HG02588 (cell line): ENCODE measurements around the gene SPATA16.
"Not testable (repeated sequence)": the region's sequence is repeated elsewhere in the genome, so short reads cannot be mapped to it uniquely, and the experiment has no call there.

ENCODE experiments used
- ATAC-seq: cut with Tn5 transposase; IDR thresholded peaks from one replicate; pipeline ENCODE4 v1.9.1; 2021; ENCODE audit warnings: mild to moderate bottlenecking, moderate library complexity; ENCODE audit not compliant: unreplicated experiment

SPATA16 gene

GRCh38 chr3:173140986-173141385 lies at the start of gene SPATA16:
Gene SPATA16, minus strand, starts transcription at chr3:173141235. Its CDS starts 23,504 bp downstream, at chr3:173117731.
- ATAC-seq: no peak

GRCh38 chr3:173183022-173183421 lies 42.0 kb upstream of the SPATA16 start:
- not testable (repeated sequence) for ATAC-seq

- ATAC-seq: no peak
These were observed 32.6 kb upstream of the SPATA16 start for GRCh38 chr3:173173652-173174051.

DNA sequence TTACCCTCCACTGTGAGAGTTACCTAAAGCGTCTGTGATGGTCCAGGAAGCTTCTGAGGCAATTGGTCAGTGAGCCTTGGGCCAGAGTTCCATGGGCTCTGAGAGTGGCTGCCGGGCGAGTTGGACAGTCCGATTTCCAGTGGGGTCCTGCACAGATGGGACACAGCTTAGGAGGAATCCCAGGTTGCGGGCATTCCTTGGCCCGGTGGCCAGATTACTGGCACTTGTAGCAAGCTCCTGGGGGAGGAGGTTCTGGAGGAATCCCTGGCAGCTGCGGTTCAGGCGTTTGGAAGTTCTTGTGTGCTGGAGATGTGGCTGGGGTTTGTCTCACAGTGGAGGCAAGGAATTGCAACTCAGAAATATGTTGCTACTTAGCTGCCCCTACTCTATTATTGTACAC lies 18.1 kb upstream of the SPATA16 start:
- not testable (repeated sequence) for ATAC-seq

GRCh38 chr3:173156533-173156932 lies 15.5 kb upstream of the SPATA16 start:
- ATAC-seq: not testable (repeated sequence)

GRCh38 chr3:173153631-173154030 lies 12.6 kb upstream of the SPATA16 start:
- no peak for ATAC-seq

GRCh38 chr3:173139420-173139819 lies 1.6 kb downstream of the SPATA16 start:
- no peak for ATAC-seq

DNA sequence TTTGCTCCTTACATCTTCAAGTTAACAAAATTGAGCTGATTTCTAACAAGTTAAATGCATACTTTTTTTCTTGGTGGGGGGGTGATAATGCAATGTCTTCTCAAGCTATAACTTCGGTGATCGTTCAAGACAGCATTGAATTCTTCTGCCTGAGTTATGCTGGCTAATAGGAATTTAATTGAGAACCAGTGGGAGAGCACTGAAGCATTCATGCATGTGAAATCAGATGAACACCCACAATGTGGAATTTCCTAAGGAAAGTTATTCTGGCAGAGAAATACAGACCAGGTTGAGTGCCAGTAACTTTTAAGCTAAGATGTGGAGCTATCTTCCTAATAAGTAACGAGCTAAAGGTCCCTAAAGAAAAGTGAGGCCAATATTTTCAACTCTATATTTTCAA lies 3.0 kb downstream of the SPATA16 start:
- no peak for ATAC-seq

GRCh38 chr3:173135059-173135458 lies 6.0 kb downstream of the SPATA16 start:
- ATAC-seq: no peak

DNA sequence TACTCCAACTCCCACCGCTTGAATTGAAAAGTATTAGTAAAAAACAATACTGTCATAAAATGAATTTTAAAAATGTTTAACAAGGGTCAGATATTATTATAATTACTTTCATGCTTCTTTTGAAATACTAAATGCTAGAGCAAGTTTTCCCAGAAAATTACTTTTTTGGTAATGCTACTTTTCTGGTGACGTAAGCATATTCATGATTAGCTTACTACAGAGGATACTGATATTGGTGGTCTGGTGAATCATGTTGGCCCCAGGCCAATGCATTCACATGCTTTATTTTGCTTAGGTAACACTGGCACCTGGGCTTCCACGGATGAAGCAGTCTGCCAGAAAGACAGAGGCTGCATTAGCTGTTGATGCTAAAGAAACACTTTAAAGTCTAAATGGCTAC lies 12.4 kb downstream of the SPATA16 start:
- no peak for ATAC-seq

DNA sequence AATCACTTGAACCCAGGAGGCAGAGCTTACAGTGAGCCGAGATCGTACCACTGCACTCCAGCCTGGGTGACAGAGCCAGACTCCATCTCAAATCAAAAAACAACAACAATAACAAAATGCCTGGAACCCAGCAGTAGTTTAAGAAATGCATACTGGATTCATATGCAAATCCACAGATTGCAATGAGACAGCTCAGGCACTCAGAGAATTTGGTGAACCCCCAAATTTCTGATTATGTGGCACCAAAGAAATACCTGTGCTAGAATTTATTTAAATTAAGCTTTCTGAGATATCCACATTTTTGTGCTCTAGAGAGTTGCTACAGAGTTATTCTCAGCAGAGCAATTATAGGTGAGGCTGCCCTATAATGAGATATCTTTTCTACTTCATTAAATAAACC lies 29.7 kb downstream of the SPATA16 start:
- no peak for ATAC-seq

DNA sequence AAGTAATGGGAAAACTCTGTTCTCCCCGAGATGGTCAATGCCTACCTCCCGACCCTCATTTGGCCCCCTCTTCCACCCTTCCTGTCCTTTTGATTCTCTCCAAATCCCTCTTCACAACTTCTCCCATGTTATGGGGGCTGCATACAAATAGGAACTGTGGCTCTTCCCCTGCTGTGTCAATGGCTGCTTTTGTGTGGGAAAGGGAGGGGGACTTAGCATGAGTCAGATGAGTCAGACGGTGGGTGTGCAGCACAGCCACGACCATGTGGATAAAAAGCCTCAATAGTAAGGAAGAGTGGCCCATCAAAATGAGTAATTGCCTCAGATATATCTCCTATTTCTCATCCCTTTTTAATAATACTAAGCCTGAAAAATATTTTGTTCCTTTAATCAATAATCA lies 31.9 kb downstream of the SPATA16 start:
- no peak for ATAC-seq

DNA sequence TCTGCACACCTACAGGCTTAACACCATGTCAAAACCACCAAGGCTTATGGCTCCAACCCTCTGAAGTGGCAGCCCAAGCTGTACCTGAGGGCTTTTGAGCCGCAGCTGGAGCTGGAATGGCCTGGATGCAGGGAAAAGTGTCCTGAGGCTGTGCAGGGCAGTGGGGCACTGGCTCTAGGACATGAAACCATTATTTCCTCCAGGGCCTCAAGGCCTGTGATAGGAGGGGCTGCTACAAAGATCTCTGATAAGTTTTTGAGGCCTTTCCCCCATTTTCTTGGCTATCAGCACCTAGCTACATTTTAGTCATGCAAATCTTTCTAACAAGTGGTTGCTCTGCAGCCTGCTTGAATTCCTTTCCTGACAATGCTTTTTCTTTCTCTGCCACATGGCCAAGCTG lies 37.6 kb downstream of the SPATA16 start:
- ATAC-seq: no peak

DNA sequence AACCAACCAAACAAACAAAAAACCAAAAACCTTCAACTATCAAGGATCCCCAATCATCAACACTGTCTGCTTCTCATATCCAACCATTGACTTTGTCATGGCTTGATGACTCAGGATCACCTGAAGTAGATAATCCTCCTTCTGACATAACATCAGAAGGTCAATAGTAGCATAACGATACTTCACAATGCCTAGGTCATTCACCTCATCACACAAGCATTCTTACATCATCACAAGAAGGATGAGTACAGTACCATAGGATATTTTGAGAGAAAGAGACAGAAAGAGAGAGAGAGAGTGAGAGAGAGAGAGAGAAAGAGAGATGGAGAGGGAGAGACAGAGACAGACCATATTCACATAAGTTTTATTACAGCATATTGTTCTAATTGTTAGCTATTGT lies 42.1 kb downstream of the SPATA16 start:
- no peak for ATAC-seq

DNA sequence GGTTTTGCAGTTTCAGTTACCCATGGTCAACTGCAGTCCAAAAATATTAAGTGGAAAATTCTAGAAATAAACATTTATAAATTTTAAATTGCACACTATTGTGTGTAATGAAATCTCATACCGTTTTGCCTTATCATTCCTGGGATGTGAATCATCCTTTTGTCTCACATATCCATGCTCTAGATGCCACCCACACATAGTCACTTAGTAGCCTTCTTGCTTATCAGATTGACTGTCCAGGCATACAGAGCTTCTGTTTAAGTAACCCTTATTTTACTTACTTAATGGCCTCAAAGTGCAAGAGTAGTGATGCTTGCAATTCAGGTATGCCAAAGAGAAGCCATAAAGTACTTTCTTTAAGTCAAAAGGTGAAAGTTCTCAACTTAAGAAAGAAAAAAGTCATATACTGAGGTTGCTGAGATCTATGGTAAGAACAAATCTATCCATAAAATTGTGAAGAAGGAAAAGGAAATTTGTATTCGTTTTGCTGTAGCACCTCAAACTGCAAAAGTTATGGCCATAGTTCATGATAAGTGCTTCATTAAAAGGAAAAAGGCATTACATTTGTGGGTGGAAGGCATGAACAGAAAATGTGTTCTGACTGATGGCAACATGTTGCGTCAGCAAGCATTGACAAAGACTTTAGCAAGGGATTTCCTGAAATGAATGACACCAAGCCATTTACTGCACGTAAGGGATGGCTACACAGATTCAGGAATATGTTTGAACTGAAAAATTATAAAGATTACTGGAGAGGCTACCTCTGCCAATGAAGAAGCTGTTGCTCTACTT lies 43.8 kb downstream of the SPATA16 start:
- ATAC-seq: no peak

GRCh38 chr3:173096140-173096539 lies 44.9 kb downstream of the SPATA16 start:
- ATAC-seq: no peak

DNA sequence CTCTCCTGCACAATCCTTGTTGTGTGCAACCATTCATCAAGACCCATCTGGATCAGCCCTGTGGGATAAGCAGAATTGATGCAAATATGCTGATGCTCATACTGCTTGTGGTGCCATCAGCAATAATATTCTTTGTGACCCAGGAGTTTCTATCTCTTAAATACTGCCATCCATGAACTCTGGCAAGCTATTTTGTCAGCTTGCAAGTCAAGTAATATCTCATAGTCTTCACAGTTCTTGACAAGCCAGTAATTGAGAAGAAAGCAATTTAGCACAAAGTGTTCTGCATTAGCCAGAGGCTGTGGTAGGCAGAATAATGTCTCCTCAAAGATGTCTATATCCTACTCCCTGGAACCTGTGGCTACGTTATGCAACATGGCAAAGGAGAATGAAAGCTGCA lies 49.0 kb downstream of the SPATA16 start:
- no peak for ATAC-seq

DNA sequence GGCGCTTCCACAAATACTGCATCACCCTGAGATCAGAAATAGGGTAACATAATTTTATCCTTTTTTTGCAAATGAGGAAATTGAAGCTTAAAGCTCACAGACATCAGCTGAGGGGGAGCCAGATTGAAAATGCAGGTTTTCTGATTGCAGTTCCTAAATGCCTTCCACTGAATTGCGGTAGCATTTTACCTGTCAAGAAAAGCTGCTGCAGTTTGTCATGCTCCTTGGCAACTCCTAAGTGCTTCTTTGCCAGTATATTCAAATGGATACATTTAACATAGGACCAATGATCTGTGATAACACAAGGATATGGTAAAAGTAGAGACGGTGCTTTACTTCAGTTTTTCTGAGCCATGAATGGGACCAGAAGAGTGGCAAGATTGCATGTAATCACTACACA lies 50.5 kb downstream of the SPATA16 start:
- ATAC-seq: no peak

DNA sequence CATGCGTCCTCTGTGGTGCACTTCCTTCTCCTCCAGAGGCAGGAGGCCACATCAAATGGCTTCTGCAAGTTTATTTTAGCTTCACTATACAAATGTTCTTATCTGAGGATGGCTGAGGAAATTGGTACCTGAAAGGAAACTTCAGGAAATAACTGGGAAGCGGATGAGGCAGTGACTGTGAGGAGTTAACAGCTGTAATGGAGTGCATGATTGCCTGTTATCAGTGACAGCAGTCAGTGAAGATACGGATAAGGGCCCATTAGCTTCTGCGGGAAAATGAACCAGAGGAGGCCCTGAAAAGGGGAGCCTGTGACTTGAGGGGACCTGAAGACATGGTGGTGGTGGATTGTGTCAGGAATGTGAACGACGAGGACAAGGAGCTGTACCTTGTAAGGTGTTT lies 51.8 kb downstream of the SPATA16 start:
- no peak for ATAC-seq

DNA sequence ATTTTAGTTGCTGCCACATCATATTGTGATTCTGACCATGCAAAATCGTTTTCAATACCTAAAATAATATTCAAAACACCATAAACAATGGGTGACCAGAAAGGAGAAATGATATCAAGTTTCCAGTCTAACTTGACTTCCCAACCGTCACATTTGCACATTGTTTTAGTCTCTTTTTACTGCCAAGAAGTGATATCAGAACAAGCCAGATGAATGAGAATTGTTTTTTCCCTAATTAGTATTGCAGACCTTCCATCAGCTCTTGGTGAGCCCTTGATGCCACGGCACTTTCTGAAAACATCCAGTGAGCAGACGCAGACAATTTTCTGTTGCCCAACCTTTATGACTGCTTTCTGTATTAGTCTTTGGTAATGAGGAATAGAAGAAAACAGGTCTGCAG lies 62.5 kb downstream of the SPATA16 start:
- ATAC-seq: no peak

- ATAC-seq: no peak
These were observed 74.7 kb downstream of the SPATA16 start for GRCh38 chr3:173066044-173067004.

DNA sequence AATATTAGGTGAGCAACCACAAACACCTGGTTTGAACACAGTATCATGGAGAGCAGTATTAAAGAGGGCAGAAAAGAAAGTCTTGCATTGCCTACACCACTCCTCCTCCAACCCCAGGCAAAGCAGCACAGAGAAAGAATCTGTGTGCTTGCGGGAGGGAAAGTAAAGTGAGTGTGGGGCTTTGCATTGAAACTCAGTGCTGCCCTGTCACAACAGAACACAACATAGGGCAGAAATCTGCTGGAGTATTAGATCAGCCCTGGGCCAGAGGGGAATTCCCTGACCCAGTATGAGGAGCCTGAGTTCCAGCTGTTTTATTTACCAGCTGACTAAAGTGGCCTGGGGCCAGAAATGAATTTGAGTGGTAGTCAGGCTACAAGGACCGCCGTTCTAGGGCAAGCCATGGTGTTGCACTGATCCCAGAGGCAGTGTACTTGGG lies 75.5 kb downstream of the SPATA16 start:
- ATAC-seq: no peak
